GM08714 (cell line): ENCODE data around the gene SLC25A23.
"Not testable (repeated sequence)": the region's sequence is repeated elsewhere in the genome, so short reads cannot be mapped to it uniquely, and the experiment has no call there.

Source experiments
- H3K4me3 ChIP-seq: fragments of 200-500 bp; sonication (Bioruptor generic); 2 replicates; pipeline ENCODE4 v1.5.1; 2014; ENCODE audit warnings: mild to moderate bottlenecking, low read length, inconsistent platforms
- ZNF274 ChIP-seq: IDR thresholded peaks from 2 replicates; pipeline ENCODE4 v1.6.1; 2012; ENCODE audit warnings: mild to moderate bottlenecking, low read depth, low read length

SLC25A23 gene

GRCh38 chr19:6459262-6460098 lies at the start of gene SLC25A23:
TSS of gene SLC25A23 (minus strand) at chr19:6459792. CDS start at chr19:6459628, 164 bp downstream.
- peak within 1 kb of the TSS; percentile 70 for H3K4me3 ChIP-seq
- no peak for TF ChIP-seq ZNF274

GRCh38 chr19:6508028-6508771 lies 48.6 kb upstream of the SLC25A23 start:
- not testable (repeated sequence) for H3K4me3 ChIP-seq

- no peak for TF ChIP-seq ZNF274
- no peak overlapping the region for H3K4me3 ChIP-seq
Observed at GRCh38 chr19:6503407-6504201, 44.0 kb upstream of the SLC25A23 start.

GRCh38 chr19:6501740-6502648 lies 42.4 kb upstream of the SLC25A23 start, which contains the start of gene TUBB4A:
TSS of gene TUBB4A (minus strand) at chr19:6502309. CDS start at chr19:6502212, 97 bp downstream.
- peak within 1 kb of the TSS; percentile 51; the same call in 1 of the 2 replicates for H3K4me3 ChIP-seq
- TF ChIP-seq ZNF274 = no peak

- no peak for TF ChIP-seq ZNF274
- no peak overlapping the region for H3K4me3 ChIP-seq
Observed at GRCh38 chr19:6500837-6501739, 41.5 kb upstream of the SLC25A23 start.

- no peak overlapping the region for H3K4me3 ChIP-seq
- TF ChIP-seq ZNF274 = no peak
Observed at GRCh38 chr19:6499052-6499790, 39.6 kb upstream of the SLC25A23 start.

- no peak overlapping the region for H3K4me3 ChIP-seq
- no peak for TF ChIP-seq ZNF274
Observed at GRCh38 chr19:6498294-6499036, 38.9 kb upstream of the SLC25A23 start.

GRCh38 chr19:6495947-6496346 lies 36.4 kb upstream of the SLC25A23 start:
- no peak for TF ChIP-seq ZNF274
- H3K4me3 ChIP-seq = no peak overlapping the region

- no peak overlapping the region for H3K4me3 ChIP-seq
- TF ChIP-seq ZNF274 = no peak
Observed at GRCh38 chr19:6494438-6495036, 34.9 kb upstream of the SLC25A23 start.

- no peak overlapping the region for H3K4me3 ChIP-seq
- no peak for TF ChIP-seq ZNF274
Observed at GRCh38 chr19:6491802-6492592, 32.4 kb upstream of the SLC25A23 start.

GRCh38 chr19:6490134-6490533 lies 30.5 kb upstream of the SLC25A23 start:
- TF ChIP-seq ZNF274 = no peak
- H3K4me3 ChIP-seq = peak overlapping the region; percentile 65; the same call in 1 of the 2 replicates
